HepG2 (cell line): Measurements from ENCODE around the gene UNC5B. TPM values are rescaled to one million over a fixed set of nuclear protein-coding genes. Genes with fewer than 3 reads are reported as not detected.

ENCODE experiments used
- ATAC-seq: fragments of 200-7000 bp; cut with Tn5 transposase; 3 replicates; pipeline ENCODE4 v1.9.1; 2020; ENCODE audit warnings: mild to moderate bottlenecking, moderate library complexity
- BruUV-seq: library from RNA; stranded (reverse); fragments of 400-500 nt; replicated peaks from 2 replicates; lab custom pipeline; 2021; lab: Mats Ljungman, UMichigan
- CTCF ChIA-PET: fragments of 300-600 bp; formaldehyde crosslinking; extraction: SDS; loops from one replicate; lab custom pipeline; 2021; ENCODE audit warnings: low total read pairs, inconsistent platforms, low intra/inter-chr PET ratio; lab: Yijun Ruan, JAX
- POLR2A ChIA-PET: fragments of 350-600 bp; sonication (Branson Sonifier 250); formaldehyde crosslinking; loops from one replicate; lab custom pipeline; 2020; ENCODE audit warnings: antibody characterized with exemption, inconsistent platforms; lab: Yijun Ruan, JAX
- DNase-seq: peaks from one replicate; pipeline ENCODE4 v3.0.0-alpha.2; 2015; ENCODE audit warnings: low spot score
- FAIRE-seq: peaks from 3 replicates; lab custom pipeline; 2011; peaks lifted over from hg19 to GRCh38; lab: Jason Lieb, UNC
- H2AFZ ChIP-seq: one replicate; pipeline ENCODE4 v1.6.1; 2011; ENCODE audit warnings: low read length, inconsistent platforms
- H3K27ac ChIP-seq: fragments of 300-600 bp; 3 replicates; pipeline ENCODE4 v1.8.0; 2011; ENCODE audit warnings: mixed run types, mild to moderate bottlenecking, mixed read lengths, low read length, inconsistent platforms; ENCODE audit not compliant: insufficient read depth; ENCODE audit errors: extremely low read length
- H3K27me3 ChIP-seq, 2 experiments: fragments of 200-600 bp in 1 of 2; 2 replicates in 1 of 2; 3 replicates in 1 of 2; pipeline versions ENCODE4 v1.6.0 to v1.8.0; 2011; ENCODE audit warnings: low read length in 2 of 2, mild to moderate bottlenecking in 2 of 2, moderate library complexity in 2 of 2, inconsistent platforms in 1 of 2; ENCODE audit not compliant: insufficient read depth in 2 of 2, control insufficient read depth in 1 of 2
- H3K36me3 ChIP-seq, 2 experiments: fragments of 200-600 bp in 1 of 2; replicated peaks in 1 of 2; 2 replicates in 1 of 2; 3 replicates in 1 of 2; pipeline versions ENCODE4 v1.5.1 to v1.8.0; 2011; ENCODE audit warnings: low read length in 2 of 2, inconsistent platforms in 1 of 2; ENCODE audit not compliant: insufficient read depth in 2 of 2, control insufficient read depth in 1 of 2
- H3K4me1 ChIP-seq: 2 replicates; pipeline ENCODE4 v1.5.1; 2012; ENCODE audit warnings: low read length, inconsistent platforms; ENCODE audit not compliant: insufficient read depth
- H3K4me2 ChIP-seq: 2 replicates; pipeline ENCODE4 v1.6.0; 2011; ENCODE audit warnings: low read depth, low read length, inconsistent platforms
- H3K4me3 ChIP-seq, 3 experiments: fragments of 200-600 bp in 1 of 3; sonication (generic), shearing (Covaris generic) in 1 of 3; replicated peaks in 1 of 3; 2 replicates each; pipeline ENCODE4 v1.5.1; 2011 to 2016; ENCODE audit warnings: low read length in 3 of 3, inconsistent platforms in 2 of 3, low read depth in 2 of 3, mild to moderate bottlenecking in 2 of 3, control low read depth in 1 of 3, mixed read lengths in 1 of 3; ENCODE audit not compliant: insufficient read depth in 1 of 3
- H3K79me2 ChIP-seq: one replicate; pipeline ENCODE4 v1.6.1; 2011; ENCODE audit warnings: low read length, inconsistent platforms; ENCODE audit not compliant: insufficient read depth
- H3K9ac ChIP-seq: 2 replicates; pipeline ENCODE4 v1.6.0; 2011; ENCODE audit warnings: mild to moderate bottlenecking, low read depth, low read length, inconsistent platforms; ENCODE audit not compliant: insufficient read depth
- H3K9me3 ChIP-seq: 2 replicates; pipeline ENCODE4 v1.5.1; 2012; ENCODE audit warnings: mild to moderate bottlenecking, low read length
- H4K20me1 ChIP-seq: 2 replicates; pipeline ENCODE4 v1.6.0; 2011; ENCODE audit warnings: inconsistent platforms, mild to moderate bottlenecking, low read length, moderate library complexity; ENCODE audit not compliant: insufficient read depth
- BCL6 ChIP-seq: IDR thresholded peaks from 2 replicates; pipeline ENCODE4 v1.6.1; 2016; ENCODE audit warnings: missing genetic modification reagents, missing compliant biosample characterization
- CCAR2 ChIP-seq: fragments of 200-400 bp; formaldehyde crosslinking; optimal IDR thresholded peaks from 2 replicates; pipeline ENCODE3; 2018; ENCODE audit warnings: low read depth, mild to moderate bottlenecking, low read length, moderate library complexity
- HNF4A ChIP-seq: sonication (generic); formaldehyde crosslinking; IDR thresholded peaks from 2 replicates; pipeline ENCODE4 v1.4.0; 2020; ENCODE audit warnings: missing genetic modification reagents
- MTERF4 ChIP-seq: sonication (generic); formaldehyde crosslinking; IDR thresholded peaks from 2 replicates; pipeline ENCODE4 v1.8.0; 2023; ENCODE audit warnings: mild to moderate bottlenecking, missing genetic modification reagents
- PHF20 ChIP-seq: sonication (generic); formaldehyde crosslinking; IDR thresholded peaks from 2 replicates; pipeline ENCODE4 v1.5.0; 2020; ENCODE audit warnings: mild to moderate bottlenecking, missing genetic modification reagents
- PREB ChIP-seq: sonication (generic); formaldehyde crosslinking; IDR thresholded peaks from 2 replicates; pipeline ENCODE4 v1.4.0; 2020; ENCODE audit warnings: missing genetic modification reagents
- SMC3 ChIP-seq: IDR thresholded peaks from 2 replicates; pipeline ENCODE4 v1.6.1; 2011; ENCODE audit warnings: low read length, improper control_type of control experiment
- ZNF572 ChIP-seq: sonication (generic); formaldehyde crosslinking; IDR thresholded peaks from 2 replicates; pipeline ENCODE4 v1.5.1; 2020; ENCODE audit warnings: mild to moderate bottlenecking, missing genetic modification reagents
- ZNF678 ChIP-seq: sonication (generic); formaldehyde crosslinking; IDR thresholded peaks from 2 replicates; pipeline ENCODE4 v1.4.0; 2020; ENCODE audit warnings: mild to moderate bottlenecking, missing genetic modification reagents
- WGBS: methylation state at CpG from one replicate; pipeline ENCODE4 v1.1.6; 2017; ENCODE audit warnings: low lambda C conversion rate; 5-methylcytosine and 5-hydroxymethylcytosine counted together
- in situ Hi-C: cut with HindIII; loops from 2 replicates; pipeline ENCODE4 v1.10.0; 2017; ENCODE audit warnings: low pct_unique_long_range_greater_than_20kb; ENCODE audit not compliant: extremely low pct_ligation_motif_present
- intact Hi-C: fragments of 100-400 bp; cut with micrococcal nuclease; formaldehyde crosslinking; loops from one replicate; pipeline ENCODE4 v1.10.0; 2022; ENCODE audit not compliant: unreplicated experiment
- polyA plus RNA-seq, 8 experiments: library from polyadenylated mRNA; depleted of rRNA in 3 of 8; stranded (reverse) in 7 of 8; unstranded in 1 of 8; fragments of >200 nt; fragmentation: Illumina TruSeq in 4 of 8; extraction: Trizol in 4 of 8; gene quantifications; 2 replicates each; pipeline versions ENCODE4 v1.2.1 to v1.2.3, GENCODE V29; 2011 to 2016; ENCODE audit warnings: low read depth in 4 of 8, missing spikeins in 1 of 8, mixed read lengths in 1 of 8; ENCODE audit not compliant: insufficient read depth in 1 of 8
- total RNA-seq, 5 experiments: library from RNA; depleted of rRNA; stranded (reverse); fragments of >200 nt; fragmentation: Illumina TruSeq; extraction: Trizol; gene quantifications; 2 replicates each; pipeline ENCODE4 v1.2.3, GENCODE V29; 2016; ENCODE audit warnings: low read depth in 1 of 5

Gene UNC5B
- total and polyA plus RNA-seq, 2 of the 13 experiments (the other 11 are each of a cell fraction or from before 2014, with no cell fraction given) = 0.07 TPM

- TF ChIP-seq ZNF572 (CRISPR knock-in tag) = no peak
- no peak for TF ChIP-seq ZNF678
- TF ChIP-seq, all 625 proteins: peak for 0
- CTCF ChIA-PET = no interaction called here
- in situ Hi-C loops = no loop called here
Measured at GRCh38 chr10:71282323-71282680, 69.9 kb downstream of the UNC5B start.

GRCh38 chr10:71283410-71283809 is 71.0 kb downstream of the UNC5B start:
- ChIA-PET POLR2A (no interaction called here), CTCF (no interaction called here)
- no peaks in the 10 kb centered on the region for H3K79me2 ChIP-seq
- in situ Hi-C loops (no loop called here), intact Hi-C loops (no loop called here)
- no TSS peak for BruUV-seq
- H2AFZ ChIP-seq = no peak overlapping the region
- DNase-seq (no peak), ATAC-seq (no peak), FAIRE-seq (no peak)
- no peaks in the 10 kb centered on the region for H4K20me1 ChIP-seq
- no peak for TF ChIP-seq BCL6
- no peak for TF ChIP-seq MTERF4 (CRISPR knock-in tag)
- TF ChIP-seq PREB (CRISPR knock-in tag) = no peak
- no peak for TF ChIP-seq HNF4A
- TF ChIP-seq PHF20 (CRISPR knock-in tag) = no peak
- no peak for TF ChIP-seq CCAR2
- no peak for TF ChIP-seq SMC3
- no peak for TF ChIP-seq ZNF572 (CRISPR knock-in tag)
- no peaks in the 10 kb centered on the region for H3K4me1 ChIP-seq
- H3K9me3 ChIP-seq = no peaks in the 10 kb centered on the region
- WGBS = 25% methylated on average over 4 of the region's 6 CpGs
- no peak overlapping the region for H3K27ac ChIP-seq
- H3K27me3 ChIP-seq = peaks cover 0 to 9% of the 10 kb centered on the region in 2 experiments; a peak in 3 of 5 replicates
- H3K9ac ChIP-seq = no peak overlapping the region
- H3K36me3 ChIP-seq = no peaks in the 10 kb centered on the region
- H3K4me3 ChIP-seq = no peak overlapping the region
- no peak overlapping the region for H3K4me2 ChIP-seq

More at GRCh38 chr10:71282323-71282680, 69.9 kb downstream of the UNC5B start:
- intact Hi-C loops = no loop called here
- no peaks in the 10 kb centered on the region for H4K20me1 ChIP-seq
- ATAC-seq (no peak), FAIRE-seq (no peak), DNase-seq (no peak)
- H3K9ac ChIP-seq = no peak overlapping the region
- BruUV-seq = no TSS peak
- no CpG with 5 or more reads among the region's 2 CpGs for WGBS
- H3K4me3 ChIP-seq = no peak overlapping the region
- H3K27ac ChIP-seq = no peak overlapping the region
- H3K27me3 ChIP-seq = peaks cover 0 to 2% of the 10 kb centered on the region in 2 experiments; a peak in 3 of 5 replicates
- no peak overlapping the region for H3K4me2 ChIP-seq
- no peaks in the 10 kb centered on the region for H3K9me3 ChIP-seq
- POLR2A ChIA-PET = no interaction called here
- no peaks in the 10 kb centered on the region for H3K36me3 ChIP-seq
- no peak overlapping the region for H2AFZ ChIP-seq
- no peaks in the 10 kb centered on the region for H3K4me1 ChIP-seq
- H3K79me2 ChIP-seq = no peaks in the 10 kb centered on the region
